DND-41 (cell line): ENCODE data around the gene HEG1.

Experiments
- ATAC-seq: fragments of 200-7000 bp; cut with Tn5 transposase; 3 replicates; pipeline ENCODE4 v1.9.1; 2021; ENCODE audit warnings: low read depth; ENCODE audit not compliant: insufficient read depth
- DNase-seq: peaks from one replicate; pipeline ENCODE4 v3.0.0-alpha.2; 2020
- H2AFZ ChIP-seq: 2 replicates; pipeline ENCODE4 v1.6.0; 2012; ENCODE audit warnings: low read depth, low read length
- H3K27ac ChIP-seq: 2 replicates; pipeline ENCODE4 v1.5.1; 2012; ENCODE audit warnings: low read length, inconsistent platforms
- H3K27me3 ChIP-seq: fragments of 200-600 bp; sonication (generic); 2 replicates; pipeline ENCODE4 v1.6.0; 2012; ENCODE audit warnings: low read length, mild to moderate bottlenecking, inconsistent platforms; ENCODE audit not compliant: insufficient read depth, poor library complexity
- H3K36me3 ChIP-seq: 2 replicates; pipeline ENCODE4 v1.5.1; 2012; ENCODE audit warnings: low read length, inconsistent platforms; ENCODE audit not compliant: insufficient read depth
- H3K4me1 ChIP-seq: 2 replicates; pipeline ENCODE4 v1.5.1; 2012; ENCODE audit warnings: mild to moderate bottlenecking, low read length; ENCODE audit not compliant: insufficient read depth
- H3K4me2 ChIP-seq: 2 replicates; pipeline ENCODE4 v1.6.0; 2012; ENCODE audit warnings: mild to moderate bottlenecking, moderate library complexity, low read length, inconsistent platforms; ENCODE audit not compliant: insufficient read depth
- H3K4me3 ChIP-seq, 2 experiments: fragments of 200-600 bp in 1 of 2; shearing (Covaris generic) in 1 of 2; 2 replicates each; pipeline ENCODE4 v1.5.1; 2012 to 2016; ENCODE audit warnings: inconsistent platforms in 2 of 2, low read length in 2 of 2, mild to moderate bottlenecking in 2 of 2, low read depth in 1 of 2, moderate library complexity in 1 of 2
- H3K79me2 ChIP-seq: 2 replicates; pipeline ENCODE4 v1.6.0; 2012; ENCODE audit warnings: low read length, inconsistent platforms; ENCODE audit not compliant: insufficient read depth
- H3K9ac ChIP-seq: 2 replicates; pipeline ENCODE4 v1.6.0; 2012; ENCODE audit warnings: low read depth, mild to moderate bottlenecking, inconsistent platforms, low read length, moderate library complexity
- H3K9me3 ChIP-seq: 2 replicates; pipeline ENCODE4 v1.5.1; 2012; ENCODE audit warnings: low read length, moderate library complexity, mild to moderate bottlenecking, inconsistent platforms; ENCODE audit not compliant: insufficient read depth, severe bottlenecking
- H4K20me1 ChIP-seq: 2 replicates; pipeline ENCODE4 v1.6.0; 2012; ENCODE audit warnings: low read length; ENCODE audit not compliant: insufficient read depth
- EZH2 ChIP-seq: IDR thresholded peaks from 3 replicates; pipeline ENCODE4 v1.6.1; 2012; ENCODE audit warnings: borderline replicate concordance, low read depth, mild to moderate bottlenecking, moderate library complexity, low read length, inconsistent platforms; ENCODE audit not compliant: severe bottlenecking
- TF ChIP-seq, protein P1 (sequence below): IDR thresholded peaks from 2 replicates; pipeline ENCODE4 v1.5.1; 2012; ENCODE audit warnings: borderline replicate concordance, low read length, moderate library complexity, mild to moderate bottlenecking; ENCODE audit not compliant: poor library complexity, severe bottlenecking; ENCODE audit errors: extremely low read depth

HEG1 gene

DNA sequence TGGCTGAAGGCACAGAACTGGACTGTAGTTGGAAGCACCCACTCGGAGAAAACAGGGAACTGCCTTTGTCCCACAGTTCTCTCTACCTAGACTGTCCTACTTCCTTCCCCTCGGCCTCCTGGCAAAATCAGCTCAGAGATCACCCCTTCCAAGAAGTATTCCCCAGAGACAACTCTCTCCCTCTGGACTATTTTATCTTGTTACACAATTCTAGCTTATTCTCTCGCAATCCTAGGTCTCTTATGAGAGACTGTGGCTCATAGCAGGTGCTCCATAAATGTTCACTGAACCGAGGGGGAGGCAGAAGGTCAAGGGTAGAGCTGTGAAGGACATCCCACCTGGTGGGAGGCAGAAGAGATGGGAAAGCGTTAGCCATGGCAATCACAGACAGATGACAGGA, 10.6 kb downstream of the HEG1 start:
- peaks cover 22% of the 10 kb centered on the region; the same call in 1 of the 2 replicates for H4K20me1 ChIP-seq

DNA sequence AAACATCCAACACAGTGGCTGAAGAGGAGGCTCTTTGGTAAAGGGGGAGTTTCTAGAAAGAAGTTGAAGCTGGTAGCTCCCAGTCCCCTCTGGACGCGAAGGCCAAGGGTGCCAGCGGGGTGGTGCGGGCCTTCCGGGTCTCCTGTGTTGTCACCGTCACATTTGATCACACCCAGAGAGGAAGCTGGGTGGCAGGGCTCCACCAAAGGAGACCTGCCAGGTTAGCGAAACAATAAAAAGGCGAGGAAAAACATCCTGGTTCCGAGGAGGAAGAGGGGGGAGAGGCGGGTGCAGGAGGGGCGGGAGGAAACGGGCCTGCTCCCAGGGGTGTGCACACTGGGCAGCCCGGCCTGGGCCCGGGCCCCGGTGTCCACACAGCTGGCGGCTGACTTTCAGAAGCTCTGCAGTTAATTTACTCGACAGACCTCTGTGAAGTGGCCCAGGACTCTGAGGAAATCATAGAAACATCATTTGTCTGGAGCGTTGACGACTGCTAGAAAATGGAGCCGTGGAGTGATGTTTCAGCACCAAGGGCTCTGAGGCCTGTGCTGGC, 12.1 kb downstream of the HEG1 start:
- H3K4me1 ChIP-seq: no peaks in the 10 kb centered on the region
- no peak overlapping the region for H3K4me2 ChIP-seq
- no peaks in the 10 kb centered on the region for H3K9me3 ChIP-seq
- H3K9ac ChIP-seq: no peak overlapping the region
- no peaks in the 10 kb centered on the region for H3K79me2 ChIP-seq
- TF ChIP-seq EZH2: no peak
- TF ChIP-seq, protein P1, sequence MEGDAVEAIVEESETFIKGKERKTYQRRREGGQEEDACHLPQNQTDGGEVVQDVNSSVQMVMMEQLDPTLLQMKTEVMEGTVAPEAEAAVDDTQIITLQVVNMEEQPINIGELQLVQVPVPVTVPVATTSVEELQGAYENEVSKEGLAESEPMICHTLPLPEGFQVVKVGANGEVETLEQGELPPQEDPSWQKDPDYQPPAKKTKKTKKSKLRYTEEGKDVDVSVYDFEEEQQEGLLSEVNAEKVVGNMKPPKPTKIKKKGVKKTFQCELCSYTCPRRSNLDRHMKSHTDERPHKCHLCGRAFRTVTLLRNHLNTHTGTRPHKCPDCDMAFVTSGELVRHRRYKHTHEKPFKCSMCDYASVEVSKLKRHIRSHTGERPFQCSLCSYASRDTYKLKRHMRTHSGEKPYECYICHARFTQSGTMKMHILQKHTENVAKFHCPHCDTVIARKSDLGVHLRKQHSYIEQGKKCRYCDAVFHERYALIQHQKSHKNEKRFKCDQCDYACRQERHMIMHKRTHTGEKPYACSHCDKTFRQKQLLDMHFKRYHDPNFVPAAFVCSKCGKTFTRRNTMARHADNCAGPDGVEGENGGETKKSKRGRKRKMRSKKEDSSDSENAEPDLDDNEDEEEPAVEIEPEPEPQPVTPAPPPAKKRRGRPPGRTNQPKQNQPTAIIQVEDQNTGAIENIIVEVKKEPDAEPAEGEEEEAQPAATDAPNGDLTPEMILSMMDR: no peak
- no peak overlapping the region for H3K27ac ChIP-seq
- H4K20me1 ChIP-seq: peaks cover 13% of the 10 kb centered on the region; the same call in 1 of the 2 replicates
- H3K36me3 ChIP-seq: no peaks in the 10 kb centered on the region
- no peaks in the 10 kb centered on the region for H3K27me3 ChIP-seq
- H3K4me3 ChIP-seq: no peak overlapping the region
- no peak overlapping the region for H2AFZ ChIP-seq
- DNase-seq (no peak), ATAC-seq (no peak)

More for the DNA sequence above, 10.6 kb downstream of the HEG1 start:
- no peaks in the 10 kb centered on the region for H3K9me3 ChIP-seq
- DNase-seq (no peak), ATAC-seq (no peak)
- H3K9ac ChIP-seq: no peak overlapping the region
- H3K4me3 ChIP-seq: no peak overlapping the region
- H3K4me2 ChIP-seq: no peak overlapping the region
- no peak overlapping the region for H3K27ac ChIP-seq
- TF ChIP-seq EZH2: no peak
- TF ChIP-seq, protein P1: no peak
- no peaks in the 10 kb centered on the region for H3K79me2 ChIP-seq
- no peaks in the 10 kb centered on the region for H3K27me3 ChIP-seq
- H2AFZ ChIP-seq: no peak overlapping the region
- H3K4me1 ChIP-seq: no peaks in the 10 kb centered on the region
- no peaks in the 10 kb centered on the region for H3K36me3 ChIP-seq

DNA sequence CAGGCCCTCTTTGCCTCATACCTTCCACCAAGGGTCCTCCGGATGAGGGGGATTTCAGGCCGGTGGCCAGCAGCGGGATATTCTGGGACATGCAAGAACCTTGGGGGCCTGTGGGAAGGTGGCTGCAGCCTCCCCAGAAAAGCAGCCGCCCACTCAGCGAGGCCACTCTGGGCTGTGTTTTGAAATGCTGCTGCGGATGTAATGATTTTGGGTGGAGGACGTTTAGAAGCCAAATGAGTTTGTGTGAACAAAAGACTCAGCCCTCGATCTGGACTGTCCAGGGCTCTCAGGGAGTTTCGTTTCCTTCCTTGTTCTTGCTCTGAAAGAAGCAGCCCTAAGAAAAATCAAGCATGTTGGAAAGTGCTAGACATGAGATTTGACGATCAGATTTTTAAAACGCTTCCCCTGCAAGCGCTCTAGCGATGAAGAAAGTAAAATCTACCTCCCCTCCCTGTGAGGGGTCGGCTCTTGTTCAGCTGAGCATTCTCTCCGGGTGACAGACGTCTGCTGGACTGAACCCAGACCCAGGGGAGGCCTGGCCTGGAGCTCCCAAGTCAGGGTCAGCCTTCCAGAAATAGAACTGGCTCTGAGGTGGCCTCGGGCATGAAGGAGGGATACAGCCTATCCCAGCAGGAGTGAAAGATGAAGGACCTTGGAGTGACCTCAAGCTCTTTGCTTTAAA, 12.9 kb downstream of the HEG1 start:
- no peak for ATAC-seq
- H3K4me1 ChIP-seq: no peaks in the 10 kb centered on the region
- H3K79me2 ChIP-seq: no peaks in the 10 kb centered on the region
- H3K4me3 ChIP-seq: no peak overlapping the region
- H4K20me1 ChIP-seq: peaks cover 10% of the 10 kb centered on the region; the same call in 1 of the 2 replicates
- H3K36me3 ChIP-seq: no peaks in the 10 kb centered on the region
- no peaks in the 10 kb centered on the region for H3K27me3 ChIP-seq
- no peak overlapping the region for H3K9ac ChIP-seq
- H3K9me3 ChIP-seq: no peaks in the 10 kb centered on the region
- no peak overlapping the region for H2AFZ ChIP-seq
- H3K27ac ChIP-seq: no peak overlapping the region
- TF ChIP-seq, protein P1: no peak
- TF ChIP-seq EZH2: no peak
- no peak overlapping the region for H3K4me2 ChIP-seq
- DNase-seq: no peak
